Forelimb muscle (tissue), 1 donor: ENCODE results near the gene PYGM. TPM values are rescaled to one million over a fixed set of nuclear protein-coding genes. Genes with fewer than 3 reads are reported as not detected.

ENCODE experiments used
- DNase-seq: peaks from one replicate; pipeline ENCODE4 v3.0.0-alpha.2; 2013; ENCODE audit warnings: low read depth
- polyA plus RNA-seq: library from polyadenylated mRNA; unstranded; fragments of 120-200 nt; gene quantifications from one replicate; pipeline ENCODE4 v1.2.1, GENCODE V29; 2013; ENCODE audit not compliant: insufficient read length

PYGM gene
- polyA plus RNA-seq, 1 donor = 294 TPM

DNA sequence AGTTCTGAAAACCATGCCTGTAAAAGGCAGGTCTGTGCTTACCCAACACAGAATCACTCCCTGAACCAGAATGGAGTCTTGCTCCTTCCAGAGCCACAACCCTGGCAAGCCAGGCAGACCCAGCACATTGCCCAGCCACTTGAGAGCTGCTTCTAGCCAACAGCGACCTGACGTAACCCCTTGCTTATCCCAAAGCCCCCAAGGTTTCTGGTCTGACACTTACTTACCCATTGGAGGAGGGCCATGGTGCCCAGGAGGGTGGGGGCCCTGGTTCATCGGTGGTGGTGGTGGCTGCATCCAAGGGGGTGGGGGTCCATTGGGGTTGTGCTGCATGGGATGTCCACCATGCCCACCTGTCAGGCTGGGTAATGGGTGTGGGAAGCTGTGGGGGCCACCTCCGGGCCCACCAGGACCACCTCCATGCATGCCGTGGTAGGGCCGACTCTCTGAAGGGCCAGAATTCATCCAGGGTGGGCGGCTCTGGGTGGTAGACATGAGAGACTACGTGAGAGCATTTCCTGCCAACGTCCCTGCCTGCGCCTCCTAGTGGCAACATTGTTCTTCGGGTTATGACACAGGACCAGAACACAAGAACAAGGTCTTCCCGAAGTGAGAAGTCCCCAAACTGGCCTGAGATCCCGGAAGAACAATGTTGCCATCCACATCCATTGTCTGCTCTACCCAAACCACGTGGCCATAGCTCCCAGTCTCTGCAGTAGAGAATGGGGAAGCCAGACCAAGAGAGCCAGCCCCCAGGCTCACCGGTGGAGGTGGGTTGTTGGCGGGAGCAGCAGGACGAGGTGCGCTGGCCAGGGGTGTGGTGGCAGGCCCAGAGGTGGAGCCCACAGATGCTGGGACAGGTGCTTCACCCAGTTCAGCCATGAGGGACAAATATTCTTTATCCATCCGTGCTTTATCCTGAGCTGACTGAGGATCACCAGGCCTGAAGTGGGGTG lies 7.8 kb upstream of the PYGM start:
- DNase-seq = no peak

DNA sequence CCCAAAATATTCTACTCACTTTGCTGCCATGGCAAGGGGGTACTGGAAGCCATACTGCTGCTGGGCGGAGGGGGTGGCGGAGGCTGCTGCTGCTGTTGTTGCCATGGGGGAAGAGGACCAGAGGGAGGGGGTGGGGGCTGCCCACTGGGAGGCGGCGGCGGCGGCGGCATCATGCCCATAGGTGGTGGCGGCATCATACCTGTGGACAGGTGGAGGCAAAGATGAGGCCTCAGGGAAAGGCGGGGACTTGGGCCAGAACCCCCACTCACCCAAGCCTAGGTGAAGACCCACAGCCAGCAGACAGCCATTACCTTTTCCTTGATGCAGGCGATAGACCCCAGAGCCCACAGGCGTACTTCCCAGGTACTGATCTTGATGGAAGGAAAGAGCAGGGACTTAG lies 7.1 kb upstream of the PYGM start:
- DNase-seq = no peak

GRCh38 chr11:64765851-64766665 lies 6.3 kb upstream of the PYGM start:
- no peak for DNase-seq

GRCh38 chr11:64765291-64765850 lies 5.6 kb upstream of the PYGM start:
- no peak for DNase-seq

DNA sequence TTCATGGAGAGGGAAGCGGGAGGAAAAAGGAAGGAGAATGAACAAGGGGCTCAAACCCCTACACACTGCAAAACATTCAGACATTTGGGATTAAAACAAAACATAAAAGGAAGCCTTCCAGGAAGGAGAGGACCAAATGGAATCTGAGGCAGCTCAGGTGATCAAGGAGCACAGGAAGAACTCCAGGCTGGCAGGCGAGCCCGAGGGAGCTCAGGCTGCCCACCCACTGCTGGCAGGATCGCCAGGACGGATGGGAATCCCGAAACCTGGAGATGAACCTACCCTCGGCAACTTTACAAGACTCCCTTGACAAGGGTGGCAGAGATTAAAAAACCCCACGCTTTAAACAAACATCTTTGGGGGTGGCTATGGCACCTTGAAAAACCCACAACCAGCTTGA lies 5.0 kb upstream of the PYGM start:
- DNase-seq = no peak

DNA sequence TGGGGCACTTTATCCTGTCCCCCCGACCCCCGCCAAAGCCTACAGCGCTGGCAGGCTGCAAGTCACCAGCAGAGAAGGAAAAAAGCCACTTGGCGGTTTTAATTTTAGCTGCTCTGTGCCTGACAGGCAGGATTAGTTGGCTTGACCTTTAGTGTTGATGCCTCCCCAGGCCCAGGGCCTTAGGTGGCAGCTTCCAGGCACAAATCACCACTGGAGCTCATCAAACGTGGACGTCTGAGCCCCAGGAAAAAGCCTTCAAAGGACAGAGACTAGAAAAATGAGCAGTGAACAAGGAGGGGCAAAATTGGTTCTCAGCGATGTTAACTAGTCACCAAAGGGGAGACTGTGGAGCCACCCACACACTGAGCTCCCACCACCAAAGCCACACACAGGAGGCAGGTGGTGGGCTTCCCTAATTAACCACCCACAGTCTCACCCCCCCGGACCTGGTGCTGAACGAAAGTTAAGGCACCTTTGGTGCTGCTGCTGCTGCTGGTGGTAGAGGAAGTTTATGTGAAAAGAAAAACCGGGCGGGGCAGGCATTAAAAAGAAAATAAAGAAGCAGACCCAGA lies 4.4 kb upstream of the PYGM start:
- no peak for DNase-seq

GRCh38 chr11:64763526-64764039 lies 3.8 kb upstream of the PYGM start:
- DNase-seq = no peak

- no peak for DNase-seq
These were observed 3.1 kb upstream of the PYGM start for GRCh38 chr11:64762674-64763525.

DNA sequence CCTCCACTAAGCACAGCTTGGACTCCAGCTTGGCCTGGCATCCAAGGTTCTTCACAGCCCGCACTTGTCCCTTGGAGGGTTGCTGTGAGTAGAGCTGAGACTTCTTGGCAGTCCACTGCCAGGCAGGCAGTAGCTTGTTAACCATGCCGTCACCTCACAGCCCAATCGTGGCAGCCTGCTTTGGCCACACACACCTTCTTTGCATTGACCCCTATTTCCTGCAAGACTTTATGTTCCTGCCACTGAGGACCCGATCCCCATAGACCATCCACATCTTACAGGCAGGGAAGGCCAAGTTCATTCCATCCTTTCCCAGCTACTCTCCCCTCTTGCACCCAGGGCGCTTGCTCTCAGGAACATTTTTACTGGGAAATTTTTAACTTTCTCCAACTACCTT lies 2.5 kb upstream of the PYGM start:
- no peak for DNase-seq

- no peak for DNase-seq
These were observed 1.1 kb upstream of the PYGM start for GRCh38 chr11:64760759-64761420.

- no peak for DNase-seq
These were observed 548 bp downstream of the PYGM start for GRCh38 chr11:64759131-64759721.

GRCh38 chr11:64758330-64759079 lies 1.3 kb downstream of the PYGM start:
- DNase-seq = no peak

DNA sequence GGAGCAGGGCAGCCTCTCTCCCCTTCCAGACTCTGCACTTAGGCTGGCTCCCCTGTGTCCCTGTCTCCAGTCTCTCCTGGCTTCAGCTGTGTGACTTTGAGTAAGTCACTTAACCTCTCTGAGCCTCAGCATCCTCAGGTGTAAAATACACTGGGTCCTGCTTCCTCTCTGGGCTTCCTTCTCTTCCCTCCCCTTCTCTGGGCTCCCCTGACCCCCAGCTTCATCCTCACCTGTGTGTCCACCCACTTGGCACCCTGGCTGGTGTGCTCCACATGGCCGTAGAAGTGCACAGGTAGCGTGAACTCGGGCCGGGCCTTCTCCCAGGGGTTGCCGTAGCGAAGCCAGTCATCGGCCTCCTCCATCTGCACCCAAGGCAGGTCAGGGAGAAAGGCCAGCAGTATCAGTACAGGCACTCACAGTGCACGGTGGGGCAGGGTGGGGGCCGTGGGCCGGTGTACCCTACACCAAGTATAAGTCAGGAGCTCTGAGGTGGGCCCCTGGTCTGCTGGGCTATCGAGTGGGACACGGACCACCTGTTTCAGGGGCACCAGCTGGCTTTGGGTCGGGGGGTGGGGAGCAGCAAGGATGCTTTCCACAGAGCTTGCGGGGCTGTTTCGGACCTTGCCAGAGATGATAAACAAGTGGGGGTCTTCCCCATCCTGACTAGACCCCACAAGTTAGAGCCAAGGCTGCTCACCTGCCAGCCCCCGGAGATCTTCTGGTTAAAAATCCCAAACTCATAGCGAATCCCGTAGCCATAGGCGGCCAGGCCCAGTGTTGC lies 2.0 kb downstream of the PYGM start:
- no peak for DNase-seq

GRCh38 chr11:64755681-64756361 lies 4.0 kb downstream of the PYGM start:
- DNase-seq = no peak

- DNase-seq = no peak
These were observed 4.7 kb downstream of the PYGM start for GRCh38 chr11:64754919-64755662.

- no peak for DNase-seq
These were observed 5.5 kb downstream of the PYGM start for GRCh38 chr11:64754124-64754918.
